ENCODE data around the gene CYTH1.

CYTH1 gene, protein sequence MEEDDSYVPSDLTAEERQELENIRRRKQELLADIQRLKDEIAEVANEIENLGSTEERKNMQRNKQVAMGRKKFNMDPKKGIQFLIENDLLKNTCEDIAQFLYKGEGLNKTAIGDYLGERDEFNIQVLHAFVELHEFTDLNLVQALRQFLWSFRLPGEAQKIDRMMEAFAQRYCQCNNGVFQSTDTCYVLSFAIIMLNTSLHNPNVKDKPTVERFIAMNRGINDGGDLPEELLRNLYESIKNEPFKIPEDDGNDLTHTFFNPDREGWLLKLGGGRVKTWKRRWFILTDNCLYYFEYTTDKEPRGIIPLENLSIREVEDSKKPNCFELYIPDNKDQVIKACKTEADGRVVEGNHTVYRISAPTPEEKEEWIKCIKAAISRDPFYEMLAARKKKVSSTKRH

GRCh38 chr17:78781893-78782304 is at the start of gene CYTH1:
CYTH1 (minus strand) TSS chr17:78782273; CDS start chr17:78782223, 50 bp downstream.
- no peak for DNase-seq (ENCODE audit: low read depth)

- no peak for DNase-seq (ENCODE audit: low read depth)
Measured at GRCh38 chr17:78829477-78829876, 47.4 kb upstream of the CYTH1 start.

DNA sequence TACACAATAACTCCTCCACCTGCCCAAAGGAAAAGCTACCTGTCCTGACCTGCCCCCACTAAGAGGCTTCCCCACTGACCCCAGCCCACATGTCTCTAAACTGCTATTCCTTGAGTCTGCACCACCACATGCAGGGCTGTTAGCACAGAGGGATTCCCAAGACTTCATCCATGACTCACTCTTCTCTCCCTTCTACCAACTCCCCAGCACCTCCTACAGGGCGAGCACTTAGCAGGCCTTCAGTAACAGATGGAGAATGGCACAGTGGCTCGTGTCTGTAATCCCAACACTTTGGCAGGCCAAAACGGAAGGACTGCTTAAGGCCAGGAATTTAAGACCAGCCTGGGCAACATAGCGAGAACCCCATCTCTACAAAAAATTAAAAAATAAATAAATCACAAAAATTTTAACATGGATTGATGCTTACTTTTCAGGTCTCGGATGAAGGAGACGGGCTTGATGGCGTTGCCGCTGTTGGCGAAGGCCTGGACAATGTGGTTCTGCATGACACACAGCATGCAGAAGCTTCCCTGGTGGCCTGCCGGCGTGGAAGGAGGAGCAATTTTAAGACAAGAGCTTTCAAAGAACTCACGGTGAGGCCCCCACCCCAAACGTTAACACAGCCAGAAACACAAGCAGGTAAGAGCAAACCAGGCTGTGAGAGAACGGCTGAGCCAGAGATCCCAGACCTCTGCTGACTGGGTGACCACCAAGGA is 46.6 kb upstream of the CYTH1 start:
- DNase-seq (ENCODE audit: low read depth), result no peak

DNA sequence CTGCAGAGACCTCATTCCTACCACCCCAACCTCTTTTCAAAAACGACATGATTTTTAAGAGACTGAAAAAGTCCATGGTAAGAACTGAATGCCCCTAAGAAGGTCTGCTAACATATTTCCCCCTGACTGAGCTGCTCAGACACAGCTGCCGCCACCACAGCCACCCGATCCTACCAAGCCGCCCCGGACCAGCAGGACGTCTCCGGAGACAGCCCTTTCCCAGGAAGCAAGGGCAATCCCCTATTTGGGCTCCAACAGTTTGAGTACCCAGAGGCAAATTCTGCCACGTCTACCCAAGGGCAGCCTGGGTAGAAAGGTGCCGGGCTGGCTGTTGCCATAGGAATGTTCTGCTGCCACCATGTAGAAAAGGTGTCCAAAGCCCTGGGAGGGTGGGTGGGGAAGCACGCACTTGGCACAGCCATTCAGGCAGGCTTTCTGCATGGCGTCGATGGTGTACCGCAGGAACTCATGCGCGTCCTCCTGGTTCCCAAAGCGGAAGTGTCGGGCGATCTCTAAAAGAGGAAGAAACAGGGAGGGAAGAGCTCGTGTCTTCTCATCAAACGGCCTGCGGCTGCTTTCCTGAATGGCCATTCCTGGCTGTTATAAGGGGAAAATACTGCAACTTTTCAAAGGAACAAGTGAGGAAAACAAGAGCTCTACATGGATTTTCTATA is 44.9 kb upstream of the CYTH1 start:
- no peak for DNase-seq (ENCODE audit: low read depth)

DNA sequence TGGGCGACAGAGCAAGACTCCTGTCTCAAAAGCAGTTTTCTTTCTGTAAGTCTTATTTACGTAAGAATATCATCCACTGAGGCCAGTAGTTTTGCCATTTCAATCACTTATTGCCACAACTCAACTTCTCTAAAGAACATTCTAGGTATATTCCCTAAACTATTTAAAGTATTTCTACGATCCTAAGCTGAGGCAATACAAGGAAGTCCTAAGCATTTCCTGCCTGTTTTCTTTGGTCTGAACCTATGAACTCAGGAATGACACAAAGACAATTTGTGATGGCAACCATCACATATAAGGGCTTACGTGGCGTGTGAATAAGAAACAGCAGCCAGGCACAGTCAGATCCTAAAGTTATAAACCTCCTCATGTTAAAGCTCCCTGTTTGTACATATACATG is 44.3 kb upstream of the CYTH1 start:
- no peak for DNase-seq (ENCODE audit: low read depth)

DNA sequence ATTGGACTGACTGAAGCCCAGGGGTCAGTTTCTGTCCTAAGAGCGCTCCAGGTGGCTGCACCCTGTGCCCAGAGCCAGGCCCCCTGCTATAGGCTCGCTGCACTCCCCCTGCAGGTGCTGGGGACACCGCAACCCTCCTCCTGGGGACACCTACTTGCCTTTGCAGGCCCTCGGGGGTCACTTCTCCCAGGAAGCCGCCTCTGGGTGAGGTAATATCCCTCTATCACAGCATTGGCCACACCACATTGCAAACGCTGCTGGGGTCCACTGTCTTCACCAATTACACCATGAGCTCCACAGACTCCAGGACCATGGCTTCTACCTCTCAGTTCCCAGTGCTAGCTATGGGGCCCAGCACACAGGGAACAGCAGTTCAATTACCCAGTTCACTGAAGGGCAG is 43.6 kb upstream of the CYTH1 start:
- DNase-seq (ENCODE audit: low read depth), result no peak

DNA sequence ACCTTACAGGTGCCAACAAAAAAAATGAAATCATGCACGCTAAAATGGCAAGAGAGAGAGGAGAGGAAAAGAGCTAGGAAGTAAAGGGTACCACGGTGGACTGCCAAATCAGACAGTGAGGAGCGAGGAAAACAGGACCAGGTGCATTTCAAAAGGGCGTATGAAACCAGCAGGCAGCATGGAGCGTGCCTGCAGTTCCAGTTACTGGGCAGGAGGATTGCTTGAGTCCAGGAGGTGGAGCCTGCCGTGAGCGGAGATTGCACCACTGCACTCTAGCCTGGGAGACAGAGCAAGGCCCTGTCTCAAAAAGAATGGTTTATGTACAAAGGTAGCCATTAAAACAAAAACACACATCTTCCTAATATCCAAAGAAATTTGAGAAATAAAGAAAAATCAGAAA is 42.2 kb upstream of the CYTH1 start:
- DNase-seq (ENCODE audit: low read depth), result no peak

DNA sequence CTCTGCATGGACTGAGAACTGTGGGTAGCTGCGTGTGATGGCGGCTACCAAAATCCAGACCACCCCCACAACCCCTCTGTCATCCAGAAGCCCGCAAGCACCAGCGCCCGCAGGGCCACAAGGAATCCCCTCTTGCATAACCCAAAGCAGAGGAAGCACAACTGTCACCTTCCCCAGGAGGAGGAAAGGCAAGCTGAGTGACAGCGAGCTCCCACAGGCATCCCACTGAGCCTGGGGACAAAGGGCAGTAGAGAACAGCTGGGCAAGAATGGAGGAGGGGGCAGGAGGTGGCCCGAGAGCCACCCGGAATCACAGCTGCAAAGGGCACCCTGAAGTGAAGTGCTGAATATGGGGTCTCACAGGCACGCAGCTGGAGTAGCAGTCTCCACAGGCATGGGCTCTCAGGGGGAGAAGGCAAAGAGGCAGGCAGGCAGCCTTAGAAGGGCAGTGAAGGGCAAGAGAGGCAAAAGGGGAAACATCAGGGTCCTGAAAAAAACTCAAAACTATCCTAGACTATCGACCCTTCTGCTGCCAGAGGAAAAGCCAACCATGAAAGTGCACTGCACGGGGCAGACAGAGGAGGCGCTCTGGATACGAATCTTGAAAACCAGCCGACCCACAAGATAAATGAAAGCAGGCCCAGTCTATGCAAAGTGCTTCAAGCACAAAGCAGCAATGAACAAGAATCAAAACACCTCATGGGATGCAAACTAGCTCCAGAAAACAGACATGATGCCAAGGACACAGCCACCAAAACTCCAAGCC is 41.4 kb upstream of the CYTH1 start:
- DNase-seq (ENCODE audit: low read depth), result no peak

- DNase-seq (ENCODE audit: low read depth), result peak; percentile 69
Measured at GRCh38 chr17:78822552-78822951, 40.5 kb upstream of the CYTH1 start.

DNA sequence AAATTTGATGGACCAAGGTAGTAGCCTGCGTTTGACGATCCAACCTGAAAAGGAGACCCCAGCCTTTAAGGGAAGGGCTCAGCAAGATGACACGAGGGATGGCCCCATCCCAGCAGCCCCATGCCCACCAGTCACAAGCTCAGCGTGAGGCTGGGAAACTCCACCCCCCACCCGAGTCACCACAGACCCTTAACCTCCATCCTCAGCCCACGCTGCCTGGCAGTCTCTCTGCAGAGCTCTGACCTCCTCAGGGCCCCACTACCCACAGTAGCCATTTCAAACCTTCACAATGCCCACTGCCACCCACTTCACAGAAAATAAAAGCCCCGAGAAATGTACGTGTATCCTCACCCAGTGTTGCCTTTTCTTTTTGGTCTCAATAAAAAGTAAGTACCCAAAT is 39.9 kb upstream of the CYTH1 start:
- DNase-seq (ENCODE audit: low read depth), result no peak

DNA sequence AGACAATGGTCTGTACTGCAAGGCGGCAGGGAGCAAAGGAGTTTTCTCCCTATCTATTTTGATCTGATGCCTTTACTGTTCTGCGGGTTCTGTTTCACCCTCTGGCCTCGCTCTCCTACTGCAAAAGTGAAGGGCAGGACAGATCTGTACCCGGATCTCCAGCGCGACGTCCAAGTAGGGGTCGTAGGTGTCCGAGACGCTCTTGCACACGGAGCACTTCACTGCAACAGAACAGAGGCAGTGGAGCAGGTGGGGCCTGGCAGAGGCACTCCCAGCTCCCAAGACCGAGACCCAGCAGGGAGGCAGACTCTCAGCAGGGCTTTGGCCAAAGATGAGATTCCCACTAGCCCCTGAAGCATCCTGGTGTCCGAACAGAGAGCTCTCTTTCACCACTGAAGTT is 38.8 kb upstream of the CYTH1 start:
- no peak for DNase-seq (ENCODE audit: low read depth)

DNA sequence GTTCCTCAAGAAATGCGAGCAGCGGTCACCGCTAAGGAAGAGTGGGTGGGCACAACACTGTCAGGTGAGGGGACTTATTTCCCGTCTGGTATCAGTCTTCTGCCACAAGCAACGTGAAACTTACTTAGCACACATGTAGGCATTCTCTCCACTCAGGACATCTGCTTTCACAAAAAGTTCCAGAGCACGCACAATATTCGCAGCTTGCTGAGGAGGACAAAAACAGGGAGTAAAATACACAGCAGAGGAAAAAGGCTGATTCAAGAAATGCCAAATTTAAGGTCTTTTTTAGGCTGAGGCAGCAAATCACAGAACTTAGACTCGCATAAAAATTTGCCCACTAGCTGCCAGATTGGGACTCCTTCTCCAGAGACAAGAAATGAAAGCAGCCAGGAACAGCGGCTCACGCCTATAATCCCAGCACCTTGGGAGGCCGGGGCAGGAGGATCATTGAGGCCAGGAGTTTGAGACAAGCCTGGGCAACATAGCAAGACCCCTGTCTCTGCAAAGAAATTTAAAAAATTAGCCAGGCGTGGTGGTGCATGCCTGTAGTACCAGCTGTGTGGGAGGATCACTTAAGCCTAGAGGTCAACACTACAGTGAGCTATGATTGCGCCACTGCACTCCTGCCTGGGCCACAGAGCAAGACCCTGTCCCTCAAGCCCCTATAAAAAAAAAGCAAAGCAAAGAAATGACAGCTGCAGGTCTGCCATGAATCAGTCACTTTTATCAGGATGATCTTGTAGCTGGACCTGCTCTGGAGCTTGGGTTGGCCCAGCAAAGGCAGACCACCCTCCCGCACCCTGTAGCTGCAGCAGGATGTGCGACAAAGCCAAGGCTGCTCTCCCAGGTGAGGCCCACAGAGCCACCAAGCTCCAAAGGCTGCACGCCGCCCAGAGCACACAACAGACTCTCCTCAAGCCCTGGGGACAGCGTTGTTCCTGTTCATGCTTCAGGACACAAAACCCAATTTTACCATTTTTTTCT is 38.0 kb upstream of the CYTH1 start:
- DNase-seq (ENCODE audit: low read depth), result no peak

- DNase-seq (ENCODE audit: low read depth), result no peak
Measured at GRCh38 chr17:78819402-78819801, 37.3 kb upstream of the CYTH1 start.

- DNase-seq (ENCODE audit: low read depth), result no peak
Measured at GRCh38 chr17:78818932-78819331, 36.9 kb upstream of the CYTH1 start.

- no peak for DNase-seq (ENCODE audit: low read depth)
Measured at GRCh38 chr17:78818152-78818846, 36.2 kb upstream of the CYTH1 start.

DNA sequence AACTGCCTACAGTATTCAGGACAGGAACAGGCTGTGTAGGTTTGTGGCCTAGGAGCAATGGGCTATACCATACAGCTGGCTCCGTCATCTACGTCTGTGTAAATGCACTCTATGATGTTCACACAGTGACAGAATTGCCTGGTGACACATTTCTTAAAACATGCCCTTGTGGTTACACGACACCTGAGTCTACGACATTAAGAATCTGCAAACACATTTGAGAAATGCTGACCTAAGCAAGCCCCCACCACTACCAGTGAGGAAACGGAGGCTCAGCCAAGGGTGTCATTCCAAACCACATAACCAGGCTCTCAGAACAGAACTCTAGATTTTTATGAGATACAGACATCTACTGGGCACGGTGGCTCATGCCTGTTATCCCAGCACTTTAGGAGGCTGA is 35.0 kb upstream of the CYTH1 start:
- no peak for DNase-seq (ENCODE audit: low read depth)

- DNase-seq (ENCODE audit: low read depth), result no peak
Measured at GRCh38 chr17:78815696-78816095, 33.6 kb upstream of the CYTH1 start.

DNA sequence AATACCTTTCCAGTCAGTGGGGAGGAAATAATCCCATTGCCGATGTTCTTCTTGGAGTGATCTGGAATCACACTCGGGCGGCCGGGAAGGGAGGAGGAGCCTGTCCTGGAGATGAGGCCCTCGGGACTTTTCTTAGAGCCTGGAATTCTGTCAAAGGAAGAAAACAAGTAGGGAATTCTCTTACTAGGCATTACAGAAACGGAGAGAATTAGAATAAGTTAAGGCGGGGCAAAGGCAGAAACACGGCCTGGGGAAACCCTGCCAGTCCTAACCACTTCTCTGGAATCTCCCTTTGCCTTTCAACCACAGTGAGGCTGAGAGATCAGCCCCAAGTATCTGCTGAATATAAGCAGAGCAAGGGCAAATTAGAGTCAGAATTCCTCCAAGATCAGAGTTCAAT is 30.8 kb upstream of the CYTH1 start:
- no peak for DNase-seq (ENCODE audit: low read depth)

GRCh38 chr17:78808163-78808562 is 26.1 kb upstream of the CYTH1 start:
- DNase-seq (ENCODE audit: low read depth), result no peak

DNA sequence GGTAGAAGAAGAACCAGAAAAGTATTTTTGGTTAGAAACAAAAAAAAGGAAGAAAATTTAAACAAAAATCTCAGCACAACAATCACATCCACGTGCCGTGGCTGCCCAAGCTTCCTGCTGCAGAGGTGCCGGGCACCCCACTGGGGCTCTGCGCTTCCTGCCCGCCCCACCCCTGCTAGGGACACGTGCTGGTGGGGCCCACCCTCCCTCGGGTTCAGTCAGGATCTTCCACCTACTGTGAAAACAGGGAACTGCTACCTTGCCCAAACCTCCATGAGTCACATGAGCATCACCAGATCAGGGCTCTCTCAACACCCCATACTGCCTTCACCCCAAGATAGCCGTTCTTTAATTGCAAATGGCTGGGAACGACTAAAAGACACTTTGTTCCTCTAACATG is 24.4 kb upstream of the CYTH1 start:
- no peak for DNase-seq (ENCODE audit: low read depth)
